Astrocyte of the cerebellum (primary cell): Measurements from ENCODE around the gene STAG1.
"Not testable (repeated sequence)": the region's sequence is repeated elsewhere in the genome, so short reads cannot be mapped to it uniquely, and the experiment has no call there.

Experiments
- DNase-seq: peaks from one replicate; pipeline ENCODE4 v3.0.0-alpha.2; 2011; ENCODE audit warnings: low read depth
- H3K4me3 ChIP-seq: 2 replicates; pipeline ENCODE4 v1.5.1; 2011; ENCODE audit warnings: mild to moderate bottlenecking, low read depth, low read length, moderate library complexity
- in situ Hi-C: cut with HindIII; loops from 2 replicates; pipeline ENCODE4 v1.10.0; 2017; ENCODE audit warnings: low sequenced_read_pairs
- TF ChIP-seq, protein P1 (sequence below): IDR thresholded peaks from 2 replicates; pipeline ENCODE4 v1.5.1; 2012; ENCODE audit warnings: low read length, low read depth, moderate library complexity, mild to moderate bottlenecking; ENCODE audit errors: missing control alignments

The STAG1 gene

DNA sequence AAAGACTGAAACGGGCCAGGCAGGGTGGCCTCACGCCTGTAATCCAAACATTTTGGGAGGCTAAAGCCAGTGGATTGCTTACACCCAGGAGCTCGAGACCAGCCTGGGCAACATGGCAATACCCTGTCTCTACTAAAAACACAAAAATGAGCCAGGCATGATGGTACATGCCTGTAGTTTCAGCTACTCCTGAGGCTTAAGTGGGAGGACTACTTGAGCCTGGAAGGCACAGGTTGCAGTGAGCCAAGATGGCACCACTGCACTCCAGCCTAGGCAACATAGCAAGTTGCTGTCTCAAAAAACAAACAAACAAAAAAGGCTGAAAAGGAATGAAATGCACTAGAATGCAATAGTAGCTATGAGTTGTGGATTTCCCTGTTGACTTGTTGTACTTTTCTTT, 94.7 kb downstream of the STAG1 start:
- DNase-seq, result no peak
- in situ Hi-C loops, result no loop called here

DNA sequence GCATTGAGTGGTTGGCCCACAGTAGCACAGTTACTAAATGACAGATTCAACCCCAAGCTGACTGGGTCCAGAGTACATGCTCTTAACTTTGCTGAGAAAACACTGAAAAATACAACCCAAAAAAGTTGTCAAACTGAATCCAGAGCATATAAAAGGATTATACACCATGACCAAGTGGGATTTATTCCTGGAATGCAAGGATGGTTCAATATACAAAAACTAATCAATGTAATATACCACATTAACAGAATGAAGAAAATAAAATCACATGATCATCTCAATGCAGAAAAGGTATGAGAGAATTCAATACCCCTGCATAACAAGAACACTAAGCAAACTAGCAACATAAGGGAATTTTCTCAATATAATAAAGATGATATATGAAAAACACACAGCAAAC, 98.5 kb downstream of the STAG1 start:
- H3K4me3 ChIP-seq, result no peak overlapping the region
- DNase-seq, result no peak
- TF ChIP-seq, protein P1, sequence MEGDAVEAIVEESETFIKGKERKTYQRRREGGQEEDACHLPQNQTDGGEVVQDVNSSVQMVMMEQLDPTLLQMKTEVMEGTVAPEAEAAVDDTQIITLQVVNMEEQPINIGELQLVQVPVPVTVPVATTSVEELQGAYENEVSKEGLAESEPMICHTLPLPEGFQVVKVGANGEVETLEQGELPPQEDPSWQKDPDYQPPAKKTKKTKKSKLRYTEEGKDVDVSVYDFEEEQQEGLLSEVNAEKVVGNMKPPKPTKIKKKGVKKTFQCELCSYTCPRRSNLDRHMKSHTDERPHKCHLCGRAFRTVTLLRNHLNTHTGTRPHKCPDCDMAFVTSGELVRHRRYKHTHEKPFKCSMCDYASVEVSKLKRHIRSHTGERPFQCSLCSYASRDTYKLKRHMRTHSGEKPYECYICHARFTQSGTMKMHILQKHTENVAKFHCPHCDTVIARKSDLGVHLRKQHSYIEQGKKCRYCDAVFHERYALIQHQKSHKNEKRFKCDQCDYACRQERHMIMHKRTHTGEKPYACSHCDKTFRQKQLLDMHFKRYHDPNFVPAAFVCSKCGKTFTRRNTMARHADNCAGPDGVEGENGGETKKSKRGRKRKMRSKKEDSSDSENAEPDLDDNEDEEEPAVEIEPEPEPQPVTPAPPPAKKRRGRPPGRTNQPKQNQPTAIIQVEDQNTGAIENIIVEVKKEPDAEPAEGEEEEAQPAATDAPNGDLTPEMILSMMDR, result no peak
- in situ Hi-C loops, result no loop called here

More for the DNA sequence above, 94.7 kb downstream of the STAG1 start:
- TF ChIP-seq, protein P1, result no peak
- H3K4me3 ChIP-seq, result no peak overlapping the region

DNA sequence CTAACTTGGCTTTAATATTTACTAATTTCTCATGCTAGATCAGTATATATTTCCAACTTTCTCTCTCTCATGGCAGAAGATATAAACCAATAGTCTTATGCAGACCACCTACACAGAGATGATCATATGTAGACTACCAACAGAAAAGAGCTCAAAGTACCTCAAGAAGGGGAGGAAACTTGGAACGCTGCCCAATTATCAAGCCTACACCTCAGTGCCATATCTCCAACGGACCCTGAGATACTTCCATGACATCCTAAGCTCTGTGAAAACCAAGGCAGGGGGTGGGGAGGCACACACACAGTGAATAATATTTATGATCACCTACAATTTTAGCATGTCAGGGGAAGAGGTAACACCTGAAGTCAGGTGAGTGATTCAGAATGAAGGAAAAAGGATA, 100.6 kb downstream of the STAG1 start:
- DNase-seq, result no peak
- in situ Hi-C loops, result no loop called here
- H3K4me3 ChIP-seq, result no peak overlapping the region
- TF ChIP-seq, protein P1, result no peak

DNA sequence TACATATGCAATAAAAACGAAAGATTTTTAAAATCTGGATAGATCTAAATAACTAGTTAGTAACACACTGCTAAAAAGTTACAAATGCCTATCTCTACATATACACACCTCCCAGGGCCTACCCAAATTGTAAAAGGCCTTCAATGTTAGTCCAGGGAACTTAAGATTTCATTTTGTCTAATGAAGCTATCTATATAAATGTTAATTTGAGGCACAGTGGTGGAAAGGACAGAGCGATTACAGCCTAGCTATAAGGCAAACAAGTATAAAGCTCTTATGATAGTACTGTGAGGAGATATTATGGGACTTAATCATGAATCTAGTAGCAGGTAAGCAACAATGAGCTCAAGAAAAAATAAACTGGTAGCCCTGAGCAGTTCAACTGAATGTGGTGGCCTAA, 101.7 kb downstream of the STAG1 start:
- TF ChIP-seq, protein P1, result no peak
- in situ Hi-C loops, result no loop called here
- no peak overlapping the region for H3K4me3 ChIP-seq
- DNase-seq, result no peak

DNA sequence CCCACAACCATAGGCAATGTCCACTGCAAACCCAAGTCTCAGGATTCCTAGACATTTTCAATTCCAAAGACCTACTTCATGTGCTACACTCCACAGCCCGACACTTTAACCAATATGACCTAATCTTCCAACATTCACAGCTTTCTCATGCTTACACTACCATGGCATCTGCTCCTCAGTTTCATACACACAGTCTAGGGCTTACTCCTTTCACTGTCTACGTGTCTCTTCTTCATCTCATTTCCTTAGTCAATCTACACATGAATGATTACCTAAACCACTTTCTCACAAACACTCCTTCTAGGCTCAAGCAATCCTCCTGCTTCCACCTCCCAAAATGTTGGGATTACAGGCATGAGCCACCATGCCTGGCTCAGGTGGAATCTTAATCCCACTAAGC, 106.3 kb downstream of the STAG1 start:
- H3K4me3 ChIP-seq, result no peak overlapping the region
- TF ChIP-seq, protein P1, result no peak
- in situ Hi-C loops, result no loop called here
- DNase-seq, result no peak

DNA sequence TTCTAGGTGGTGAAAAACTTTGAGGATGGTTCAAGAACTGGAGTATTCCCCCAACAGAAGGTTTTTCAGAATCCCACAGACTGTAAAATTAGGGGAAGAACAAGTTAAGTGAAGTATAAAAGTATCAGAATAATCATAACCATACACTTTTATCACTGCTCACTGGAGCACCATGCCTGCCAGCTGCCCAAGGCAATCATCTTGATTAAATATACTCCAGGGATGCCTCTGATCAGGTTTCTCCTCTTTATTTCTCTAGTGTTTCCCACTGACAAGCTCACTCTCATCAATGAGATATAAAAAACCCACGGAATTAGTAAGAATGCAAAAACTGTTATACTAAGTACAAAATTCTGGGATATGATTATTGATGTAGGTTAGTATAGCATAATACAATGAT, 108.0 kb downstream of the STAG1 start:
- no peak for DNase-seq
- in situ Hi-C loops, result no loop called here
- no peak overlapping the region for H3K4me3 ChIP-seq
- TF ChIP-seq, protein P1, result no peak

DNA sequence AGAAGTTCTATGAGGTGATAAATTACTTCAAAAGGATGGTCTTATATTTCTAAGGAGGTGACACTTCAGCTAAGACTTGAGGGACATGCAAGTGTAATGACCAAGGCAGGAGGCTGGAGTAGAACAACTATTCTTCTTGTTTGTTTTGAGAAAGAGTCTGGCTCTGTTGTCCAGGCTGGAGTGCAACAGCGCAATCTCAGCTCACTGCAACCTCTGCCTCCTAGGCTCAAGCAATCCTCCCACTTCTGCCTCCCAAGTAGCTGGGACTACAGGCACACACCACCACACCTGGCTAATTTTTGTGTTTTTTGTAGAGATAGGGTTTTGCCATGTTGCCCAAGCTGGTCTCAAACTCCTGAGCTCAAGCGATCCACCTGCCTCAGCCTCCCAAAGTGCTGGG, 108.8 kb downstream of the STAG1 start:
- in situ Hi-C loops, result not testable (repeated sequence)

More for the DNA sequence above, 108.8 kb downstream of the STAG1 start:
- H3K4me3 ChIP-seq, DNase-seq: not testable (repeated sequence)
